ENCODE data around the gene ADIG.
"Not testable (repeated sequence)": the region's sequence is repeated elsewhere in the genome, so short reads cannot be mapped to it uniquely, and the experiment has no call there.

ADIG gene

GRCh38 chr20:38591474-38592410, 10.7 kb downstream of the ADIG start:
- Mint-ChIP-seq H3K36me3 (ENCODE audit: low read depth) (no peaks in the 10 kb centered on the region), H3K9me3 (no peaks in the 10 kb centered on the region), H3K27ac (no peak overlapping the region), H3K27me3 (ENCODE audit: low read depth) (peaks cover 1% of the 10 kb centered on the region), H3K4me1 (no peaks in the 10 kb centered on the region), H3K4me3 (no peak overlapping the region)
- no peak for TF ChIP-seq CTCF (IDR thresholded peaks at IDR 0.05; ENCODE audit: unreplicated experiment in 3 of 3)

GRCh38 chr20:38592411-38592790, 11.4 kb downstream of the ADIG start:
- not testable (repeated sequence) for H3K4me3 Mint-ChIP-seq; H3K4me1 Mint-ChIP-seq; H3K27me3 Mint-ChIP-seq (ENCODE audit: low read depth); H3K9me3 Mint-ChIP-seq; H3K36me3 Mint-ChIP-seq (ENCODE audit: low read depth); H3K27ac Mint-ChIP-seq

GRCh38 chr20:38594281-38594680, 13.3 kb downstream of the ADIG start:
- H3K27ac Mint-ChIP-seq; H3K9me3 Mint-ChIP-seq; H3K4me3 Mint-ChIP-seq; H3K4me1 Mint-ChIP-seq; H3K36me3 Mint-ChIP-seq (ENCODE audit: low read depth): not testable (repeated sequence)
- peaks cover 21% of the 10 kb centered on the region for H3K27me3 Mint-ChIP-seq (ENCODE audit: low read depth)

- not testable (repeated sequence) for H3K27ac Mint-ChIP-seq; H3K9me3 Mint-ChIP-seq; H3K36me3 Mint-ChIP-seq (ENCODE audit: low read depth); H3K4me3 Mint-ChIP-seq; H3K4me1 Mint-ChIP-seq
- peaks cover 33% of the 10 kb centered on the region for H3K27me3 Mint-ChIP-seq (ENCODE audit: low read depth)
Observed at GRCh38 chr20:38595886-38596285, 14.9 kb downstream of the ADIG start.

- H3K4me1 Mint-ChIP-seq, result peaks cover 12% of the 10 kb centered on the region
- no peak overlapping the region for H3K4me3 Mint-ChIP-seq
- no peaks in the 10 kb centered on the region for H3K36me3 Mint-ChIP-seq (ENCODE audit: low read depth)
- H3K27me3 Mint-ChIP-seq (ENCODE audit: low read depth), result peaks cover 66% of the 10 kb centered on the region
- no peak for TF ChIP-seq CTCF (IDR thresholded peaks at IDR 0.05; ENCODE audit: unreplicated experiment in 3 of 3)
- H3K9me3 Mint-ChIP-seq, result no peaks in the 10 kb centered on the region
- H3K27ac Mint-ChIP-seq, result no peak overlapping the region
Observed at GRCh38 chr20:38599410-38599882, 18.4 kb downstream of the ADIG start.

GRCh38 chr20:38600057-38600456, 19.1 kb downstream of the ADIG start:
- no peak overlapping the region for H3K27ac Mint-ChIP-seq
- H3K9me3 Mint-ChIP-seq, result no peaks in the 10 kb centered on the region
- TF ChIP-seq CTCF (IDR thresholded peaks at IDR 0.05; ENCODE audit: unreplicated experiment in 3 of 3), result no peak
- H3K4me3 Mint-ChIP-seq, result no peak overlapping the region
- H3K27me3 Mint-ChIP-seq (ENCODE audit: low read depth), result peaks cover 68% of the 10 kb centered on the region
- peaks cover 12% of the 10 kb centered on the region for H3K4me1 Mint-ChIP-seq
- H3K36me3 Mint-ChIP-seq (ENCODE audit: low read depth), result no peaks in the 10 kb centered on the region

GRCh38 chr20:38601216-38602184, 20.5 kb downstream of the ADIG start, which contains the start of gene ARHGAP40:
Gene ARHGAP40 (plus strand): TSS chr20:38601809.
- peak in 1 of 3 experiments; percentile 12 for TF ChIP-seq CTCF (IDR thresholded peaks at IDR 0.05; ENCODE audit: unreplicated experiment in 3 of 3)
- H3K36me3 Mint-ChIP-seq (ENCODE audit: low read depth), result no peaks in the 10 kb centered on the region

More at GRCh38 chr20:38601216-38602184, 20.5 kb downstream of the ADIG start, which contains the start of gene ARHGAP40:
- Mint-ChIP-seq H3K4me3 (peak within 1 kb of the TSS in 2 of 3 experiments; percentile 24 to 27), H3K27ac (no peak within 1 kb of the TSS), H3K9me3 (no peaks in the 10 kb centered on the region), H3K4me1 (peaks cover 12% of the 10 kb centered on the region), H3K27me3 (ENCODE audit: low read depth) (peaks cover 81% of the 10 kb centered on the region)
